Stimulated activated CD4-positive, alpha-beta T cell treated with anti-CD3 and anti-CD28 coated beads, TNF-alpha, amount 100 ng/mL, for 48 hours (primary cell): Measurements from ENCODE around the gene CDK2AP2.

Experiments used
- DNase-seq, 3 donors: peaks; one replicate each; pipeline ENCODE4 v3.0.0-alpha.2; 2020; ENCODE audit warnings: low read depth in 3 of 3

The CDK2AP2 gene

DNA sequence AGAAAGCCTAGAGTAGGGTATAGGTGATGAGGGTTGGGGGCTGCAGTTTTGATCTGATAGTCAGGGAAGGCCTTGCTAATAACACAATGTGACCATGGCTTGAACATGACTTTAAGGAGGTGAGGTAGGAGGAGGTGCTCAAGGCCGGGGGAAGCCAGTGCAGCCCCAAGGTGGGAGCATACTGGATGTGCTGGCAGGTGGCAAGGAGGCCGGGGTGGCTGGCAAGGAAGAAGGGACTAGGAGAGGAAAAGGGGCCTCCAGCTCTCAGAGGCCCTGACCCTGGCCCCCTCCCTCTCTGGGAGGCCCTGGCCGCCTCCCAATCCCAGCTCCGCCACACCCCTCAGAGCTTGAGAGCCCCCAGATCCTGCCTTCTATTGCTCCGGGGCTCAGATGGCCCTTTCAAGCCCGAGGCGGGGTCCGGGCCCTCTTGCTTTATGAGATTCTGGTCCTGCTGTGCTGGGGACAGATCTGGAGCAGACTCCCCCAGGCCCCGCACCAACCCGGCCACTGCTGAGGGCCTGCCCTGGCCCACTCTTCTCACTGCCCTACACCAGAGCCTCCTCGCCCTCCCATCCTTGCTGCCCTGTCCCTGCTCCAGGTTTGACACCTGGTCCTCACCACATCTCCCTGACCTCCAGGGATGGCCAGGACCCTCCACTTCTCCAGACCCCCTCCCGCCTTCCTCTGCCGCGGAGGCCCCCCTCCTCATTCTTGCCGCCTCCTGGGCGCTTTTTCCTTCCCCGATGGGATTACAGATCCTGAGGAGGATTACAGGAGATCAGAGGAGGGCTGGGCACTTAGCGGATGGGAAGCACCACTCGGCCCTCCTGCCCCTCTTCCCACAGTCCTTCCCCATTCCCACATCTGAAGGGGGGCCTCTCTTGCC, 4.6 kb downstream of the CDK2AP2 start:
- no peak for DNase-seq

DNA sequence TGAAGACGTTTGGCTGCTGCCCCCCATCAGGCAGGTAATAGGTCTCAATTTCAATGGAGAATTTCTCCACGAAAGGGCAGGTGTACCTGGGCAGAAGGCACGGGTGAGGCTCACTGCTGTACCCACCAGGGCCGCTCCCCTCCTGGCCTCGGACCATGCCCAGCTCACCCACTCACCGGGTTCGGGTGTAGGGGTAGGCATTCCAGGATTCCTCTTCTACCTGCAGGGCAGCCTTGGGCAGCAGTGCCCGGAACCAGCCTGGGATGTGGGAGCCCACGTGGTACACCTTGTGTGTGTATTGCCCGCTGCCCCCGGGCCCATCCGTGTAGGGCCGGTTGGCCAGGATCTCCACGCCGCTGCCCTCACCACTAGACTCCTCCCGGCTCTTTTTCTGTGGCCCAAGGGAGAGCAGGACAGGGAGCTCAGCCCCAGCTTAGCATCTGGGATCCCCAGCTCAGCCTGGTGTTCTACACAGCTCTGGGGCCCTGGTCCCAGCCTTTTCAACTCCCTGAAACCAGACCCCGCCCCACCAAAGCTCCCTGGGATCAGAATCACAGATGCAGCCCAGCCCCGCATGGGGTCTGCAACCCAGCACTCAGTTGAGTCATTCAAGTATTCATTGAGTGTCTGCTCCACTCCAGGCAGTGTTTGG, 5.5 kb downstream of the CDK2AP2 start:
- DNase-seq: no peak

GRCh38 chr11:67501854-67502253, 6.1 kb downstream of the CDK2AP2 start:
- no peak for DNase-seq

- DNase-seq: no peak
Measured at GRCh38 chr11:67500831-67501715, 6.9 kb downstream of the CDK2AP2 start.

- no peak for DNase-seq
Measured at GRCh38 chr11:67500484-67500821, 7.5 kb downstream of the CDK2AP2 start.

DNA sequence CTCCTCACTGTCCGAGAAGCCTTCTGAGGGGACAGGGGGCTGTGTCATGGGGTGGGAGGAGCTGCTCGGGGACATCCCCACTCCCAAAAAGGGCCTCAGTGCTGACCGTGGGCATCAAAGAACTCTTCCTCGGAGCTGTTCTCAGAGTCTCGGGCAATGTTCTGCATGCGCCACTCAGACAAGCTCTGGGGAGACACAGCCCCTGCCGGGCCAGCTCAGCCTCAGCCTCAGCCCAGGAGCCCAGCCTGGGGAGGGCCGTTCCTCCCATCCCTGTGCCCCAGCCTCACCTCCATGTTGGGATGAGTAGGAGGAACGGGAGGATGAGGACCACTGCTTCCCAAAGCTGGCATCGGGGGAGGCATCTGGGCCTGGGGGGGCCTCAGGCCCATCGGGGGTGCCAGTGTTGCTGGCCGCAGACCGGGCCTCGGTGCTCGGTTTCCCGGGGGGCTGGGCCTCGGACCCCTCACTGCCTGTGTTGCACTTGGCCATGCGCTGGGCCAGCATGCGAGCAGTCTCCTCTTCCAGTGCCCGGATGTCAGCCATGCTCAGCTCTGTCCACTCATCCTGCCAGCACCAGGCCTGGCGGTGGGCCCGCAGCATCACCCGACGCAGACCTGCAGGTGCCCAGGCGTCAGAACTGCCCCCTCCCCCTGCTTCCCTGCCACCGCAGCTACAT, 8.0 kb downstream of the CDK2AP2 start:
- DNase-seq: no peak

- DNase-seq: no peak
Measured at GRCh38 chr11:67498544-67498972, 9.4 kb downstream of the CDK2AP2 start.

GRCh38 chr11:67497656-67498291, 10.2 kb downstream of the CDK2AP2 start:
- DNase-seq: no peak

DNA sequence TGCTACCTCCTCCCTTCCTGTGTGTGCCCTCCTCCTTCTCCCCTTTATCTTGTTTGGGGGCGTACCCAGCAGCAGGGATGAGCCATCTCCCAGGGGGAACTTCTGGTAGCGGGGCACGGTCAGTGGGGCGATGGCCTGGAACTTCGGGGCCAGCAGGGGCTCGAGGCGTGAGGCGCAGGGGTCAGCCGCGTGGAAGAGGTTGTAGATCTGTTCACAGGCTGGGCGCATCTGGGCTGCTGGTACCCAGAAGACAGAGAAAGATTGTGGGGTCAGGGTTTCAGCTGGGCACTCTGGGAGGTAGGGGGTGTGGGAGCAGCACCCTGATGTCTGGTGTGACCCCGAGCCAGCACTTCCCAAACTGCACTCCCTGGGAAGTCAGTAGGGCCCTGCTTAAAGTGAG, 11.8 kb downstream of the CDK2AP2 start:
- no peak for DNase-seq

DNA sequence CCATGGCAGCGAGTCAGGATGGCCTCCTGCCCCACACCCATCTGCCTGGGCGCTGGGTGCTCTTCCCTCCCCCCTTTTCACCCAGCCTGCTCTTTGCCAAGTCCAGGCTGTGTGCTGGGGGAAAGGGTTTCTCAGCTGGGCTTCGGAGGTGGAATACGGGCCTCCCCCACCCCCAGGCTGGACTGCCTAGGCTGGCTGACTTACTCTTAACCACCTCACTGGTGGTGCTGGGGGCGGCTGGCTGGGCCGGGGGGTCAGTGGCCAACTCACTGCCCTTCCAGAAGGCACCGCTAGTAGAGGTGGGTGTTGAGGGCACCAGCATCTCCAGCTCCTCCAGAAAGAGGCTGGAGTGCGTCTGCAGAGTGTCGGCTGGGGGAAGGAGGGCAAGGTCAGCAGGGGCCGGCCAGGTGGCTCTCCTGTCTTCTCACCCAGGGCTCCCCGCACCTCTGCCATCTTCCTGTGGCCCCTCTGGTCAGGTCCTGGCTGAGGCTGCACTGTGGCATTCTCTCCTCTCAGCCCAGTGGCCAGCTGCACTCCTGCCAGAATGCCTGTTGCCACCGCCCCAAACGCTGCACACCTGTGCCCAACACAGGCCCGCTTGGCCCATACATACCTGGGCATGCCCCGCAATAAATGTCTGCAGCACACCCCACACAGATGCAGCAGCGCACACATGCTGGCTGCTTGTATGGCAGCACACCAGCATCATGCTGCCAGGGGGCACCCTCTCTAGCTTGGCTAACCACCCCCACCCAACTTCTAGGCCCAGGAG, 12.5 kb downstream of the CDK2AP2 start:
- DNase-seq: no peak

GRCh38 chr11:67494371-67495233, 13.4 kb downstream of the CDK2AP2 start:
- no peak for DNase-seq

GRCh38 chr11:67493548-67494370, 14.2 kb downstream of the CDK2AP2 start:
- DNase-seq: no peak

DNA sequence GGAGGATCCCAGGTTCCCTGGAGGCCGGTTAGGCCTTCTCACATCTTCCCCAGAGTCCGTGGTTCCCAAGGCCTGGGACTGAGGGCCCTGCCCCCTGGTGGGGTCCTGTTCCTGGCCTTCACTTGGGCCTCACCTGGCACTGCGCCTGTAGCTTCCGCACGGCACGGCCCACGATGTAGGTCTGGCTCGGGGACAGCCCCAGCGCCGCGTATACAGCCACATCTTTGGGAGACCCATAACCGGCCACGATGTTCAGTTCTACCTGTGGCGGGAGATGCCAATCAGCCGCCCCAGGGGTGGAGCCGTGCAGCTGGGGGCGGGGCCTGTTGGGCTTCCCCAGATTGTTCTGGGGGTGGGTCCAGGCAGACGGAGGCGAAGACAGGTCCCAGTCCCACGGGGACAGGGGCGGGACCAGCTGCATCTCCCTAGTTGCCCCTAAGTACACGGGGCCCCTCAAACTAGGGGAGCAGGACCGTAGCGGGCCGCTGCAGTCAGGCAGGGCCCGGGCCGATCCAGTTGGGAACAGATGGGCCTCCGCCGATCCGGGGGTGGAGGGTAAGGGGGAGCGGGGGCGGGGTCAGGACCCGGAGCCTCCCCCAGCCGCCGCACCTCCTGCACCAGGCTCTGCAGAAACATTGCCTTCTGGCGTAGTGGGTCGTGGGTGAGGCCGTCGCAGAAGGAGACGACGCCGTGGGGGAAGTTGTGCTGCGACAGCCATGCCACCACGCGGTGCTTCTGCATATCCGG, 15.0 kb downstream of the CDK2AP2 start:
- DNase-seq: no peak

DNA sequence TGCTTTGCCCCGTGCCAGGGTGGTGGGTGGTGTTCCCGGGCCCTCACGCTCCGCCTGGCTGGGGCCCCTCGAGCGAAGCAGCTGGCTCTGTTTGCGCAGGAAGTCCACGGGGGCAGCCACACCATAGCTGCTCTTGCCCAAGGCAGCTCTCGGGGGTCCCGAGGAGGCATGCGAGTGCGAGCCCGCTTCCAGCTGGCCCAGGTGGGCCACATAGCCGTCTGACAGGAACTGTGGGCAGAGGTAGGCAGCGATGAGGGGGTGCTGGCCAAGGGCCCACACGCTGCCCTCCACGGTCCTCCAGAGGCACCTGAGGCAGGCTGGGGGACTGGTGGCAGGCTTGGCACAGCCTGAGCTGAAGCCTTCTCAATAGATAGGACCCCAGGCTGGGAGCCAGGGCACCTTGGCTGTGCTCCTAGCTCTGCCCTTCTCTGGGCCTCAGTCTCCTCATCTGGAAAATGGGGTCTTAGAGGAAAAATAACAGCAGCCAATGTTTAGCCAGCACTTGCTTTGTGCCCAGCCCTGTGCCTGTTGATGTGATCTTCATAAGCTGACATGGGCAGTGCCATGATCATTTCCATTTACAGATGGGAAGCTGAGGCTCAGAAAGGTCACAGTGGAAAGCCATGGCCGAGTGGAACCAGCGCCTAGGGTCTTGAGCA, 15.8 kb downstream of the CDK2AP2 start:
- DNase-seq: no peak

DNA sequence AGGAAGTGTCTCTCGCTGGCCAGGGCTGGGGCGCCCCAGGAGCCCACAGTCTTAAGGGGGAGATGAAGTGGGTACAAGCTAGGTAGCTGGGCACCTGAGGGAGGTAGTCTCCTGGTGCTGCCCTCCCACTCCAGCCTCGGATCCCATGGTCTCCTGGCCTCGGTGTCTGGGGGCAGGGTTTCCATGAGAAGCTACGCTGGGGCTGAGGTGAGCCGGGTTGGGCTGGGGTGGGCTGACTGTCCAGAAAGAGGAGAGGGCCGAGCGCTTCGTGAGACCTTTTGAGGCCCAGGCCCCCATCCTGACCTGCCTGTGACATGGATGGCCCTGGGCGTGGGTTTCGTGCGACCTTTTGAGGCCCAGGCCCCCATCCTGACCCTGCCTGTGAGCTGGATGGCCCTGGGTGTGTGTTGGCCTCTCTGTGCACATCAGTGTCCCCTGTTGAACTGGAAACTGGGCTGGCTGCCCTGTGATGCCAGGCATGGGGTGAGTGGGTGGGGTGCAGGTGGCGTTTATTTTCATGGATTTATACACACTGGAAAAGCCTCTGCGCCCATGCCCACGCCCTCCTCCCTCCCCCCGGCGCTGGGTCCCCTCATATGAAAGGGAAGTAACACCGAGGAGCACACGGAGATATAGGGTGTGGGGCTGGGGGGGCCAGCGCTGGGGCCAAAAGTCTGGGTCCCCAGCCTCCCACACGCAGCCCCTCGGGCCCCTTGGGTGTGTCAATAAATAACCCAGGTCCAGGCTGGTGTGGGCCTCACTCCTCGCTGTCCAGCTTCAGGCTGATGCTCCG, 16.5 kb downstream of the CDK2AP2 start:
- no peak for DNase-seq

DNA sequence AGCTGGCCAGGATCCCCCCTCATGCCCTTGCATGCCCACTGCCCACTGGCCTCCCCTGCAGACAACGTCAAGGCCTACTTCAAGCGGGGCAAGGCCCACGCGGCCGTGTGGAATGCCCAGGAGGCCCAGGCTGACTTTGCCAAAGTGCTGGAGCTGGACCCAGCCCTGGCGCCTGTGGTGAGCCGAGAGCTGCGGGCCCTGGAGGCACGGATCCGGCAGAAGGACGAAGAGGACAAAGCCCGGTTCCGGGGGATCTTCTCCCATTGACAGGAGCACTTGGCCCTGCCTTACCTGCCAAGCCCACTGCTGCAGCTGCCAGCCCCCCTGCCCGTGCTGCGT, 17.3 kb downstream of the CDK2AP2 start:
- no peak for DNase-seq
